Islet precursor cell (in vitro differentiated cells): ENCODE results near the gene IRAK3.
"Not testable (repeated sequence)": the region's sequence is repeated elsewhere in the genome, so short reads cannot be mapped to it uniquely, and the experiment has no call there.

Experiments used
- DNase-seq: peaks from one replicate; pipeline ENCODE4 v3.0.0-alpha.2; 2018

Gene IRAK3

GRCh38 chr12:66170606-66171005, 18.4 kb upstream of the IRAK3 start:
- no peak for DNase-seq

- DNase-seq = not testable (repeated sequence)
These were observed 14.4 kb upstream of the IRAK3 start for GRCh38 chr12:66174391-66175325.

- no peak for DNase-seq
These were observed 12.7 kb upstream of the IRAK3 start for GRCh38 chr12:66176105-66176900.

- no peak for DNase-seq
These were observed 6.1 kb upstream of the IRAK3 start for GRCh38 chr12:66182956-66183355.

- DNase-seq = not testable (repeated sequence)
These were observed 4.2 kb upstream of the IRAK3 start for GRCh38 chr12:66184822-66185221.

- DNase-seq = no peak
These were observed 2.0 kb upstream of the IRAK3 start for GRCh38 chr12:66187036-66187435.

- no peak for DNase-seq
These were observed 1.2 kb upstream of the IRAK3 start for GRCh38 chr12:66187821-66188220.

GRCh38 chr12:66189486-66189843, 451 bp downstream of the IRAK3 start:
- no peak for DNase-seq

GRCh38 chr12:66189889-66190288, 875 bp downstream of the IRAK3 start:
- DNase-seq = no peak

GRCh38 chr12:66190519-66191370, 1.7 kb downstream of the IRAK3 start:
- no peak for DNase-seq

- DNase-seq = no peak
These were observed 2.6 kb downstream of the IRAK3 start for GRCh38 chr12:66191547-66192126.

- no peak for DNase-seq
These were observed 5.1 kb downstream of the IRAK3 start for GRCh38 chr12:66194122-66194521.

- no peak for DNase-seq
These were observed 6.2 kb downstream of the IRAK3 start for GRCh38 chr12:66195242-66195641.

GRCh38 chr12:66196806-66197205, 7.8 kb downstream of the IRAK3 start:
- no peak for DNase-seq

GRCh38 chr12:66197495-66197921, 8.5 kb downstream of the IRAK3 start:
- DNase-seq = no peak

- no peak for DNase-seq
These were observed 10.1 kb downstream of the IRAK3 start for GRCh38 chr12:66199141-66199540.

GRCh38 chr12:66199831-66200509, 11.0 kb downstream of the IRAK3 start:
- no peak for DNase-seq

- DNase-seq = no peak
These were observed 14.8 kb downstream of the IRAK3 start for GRCh38 chr12:66203820-66204219.

- DNase-seq = no peak
These were observed 17.1 kb downstream of the IRAK3 start for GRCh38 chr12:66206141-66206540.

- no peak for DNase-seq
These were observed 21.8 kb downstream of the IRAK3 start for GRCh38 chr12:66210840-66211239.

GRCh38 chr12:66211573-66211972, 22.6 kb downstream of the IRAK3 start:
- DNase-seq = not testable (repeated sequence)

- DNase-seq = not testable (repeated sequence)
These were observed 24.0 kb downstream of the IRAK3 start for GRCh38 chr12:66213011-66213410.
